ENCODE data around the gene LIN37.
"Not testable (repeated sequence)": the region's sequence is repeated elsewhere in the genome, so short reads cannot be mapped to it uniquely, and the experiment has no call there.

Gene LIN37

GRCh38 chr19:35788205-35788960 is 40.0 kb downstream of the LIN37 start:
- DNase-seq (ENCODE audit: low read depth in 1 of 2, low spot score in 1 of 2), result no peak

DNA sequence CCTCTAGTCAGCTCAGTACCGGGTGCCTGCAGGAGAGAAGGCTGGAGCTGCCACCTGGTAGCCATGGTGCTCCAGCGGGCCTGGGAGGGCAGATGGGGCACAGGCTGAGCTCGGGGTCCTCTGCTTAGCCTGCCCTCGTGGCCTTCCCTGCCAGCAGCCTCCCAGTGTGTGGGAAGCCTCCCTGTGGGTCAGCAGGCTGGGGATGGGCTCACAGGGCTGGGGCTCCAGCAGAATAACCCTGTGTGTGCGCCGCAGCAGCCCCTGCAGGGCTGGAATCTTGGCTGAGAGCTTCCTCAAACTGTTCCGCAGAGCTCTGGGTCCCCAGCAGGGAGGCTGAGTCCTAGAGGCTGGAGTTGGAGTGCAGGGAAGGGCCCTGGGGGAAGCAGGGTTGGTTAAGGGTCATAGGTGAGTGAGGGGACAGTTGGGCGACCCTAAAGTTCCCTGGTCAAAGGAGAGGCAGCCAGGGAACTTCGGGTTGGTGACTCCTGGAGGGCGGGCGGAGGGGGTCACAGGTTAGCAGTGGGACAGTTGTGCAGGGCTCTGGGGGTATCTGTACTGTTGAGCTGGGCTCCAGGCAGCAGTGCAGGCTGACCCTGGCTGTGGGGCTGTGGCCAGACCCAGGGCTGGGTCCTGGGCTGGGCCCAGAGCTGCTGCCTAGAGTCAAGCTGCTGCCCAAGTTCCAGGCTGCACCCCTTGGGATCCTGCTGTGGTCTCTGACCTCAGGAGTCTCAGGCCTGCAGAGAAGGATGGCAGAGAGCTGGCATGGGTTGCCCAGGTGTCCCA is 41.0 kb downstream of the LIN37 start:
- DNase-seq (ENCODE audit: low read depth in 1 of 2, low spot score in 1 of 2), result no peak

DNA sequence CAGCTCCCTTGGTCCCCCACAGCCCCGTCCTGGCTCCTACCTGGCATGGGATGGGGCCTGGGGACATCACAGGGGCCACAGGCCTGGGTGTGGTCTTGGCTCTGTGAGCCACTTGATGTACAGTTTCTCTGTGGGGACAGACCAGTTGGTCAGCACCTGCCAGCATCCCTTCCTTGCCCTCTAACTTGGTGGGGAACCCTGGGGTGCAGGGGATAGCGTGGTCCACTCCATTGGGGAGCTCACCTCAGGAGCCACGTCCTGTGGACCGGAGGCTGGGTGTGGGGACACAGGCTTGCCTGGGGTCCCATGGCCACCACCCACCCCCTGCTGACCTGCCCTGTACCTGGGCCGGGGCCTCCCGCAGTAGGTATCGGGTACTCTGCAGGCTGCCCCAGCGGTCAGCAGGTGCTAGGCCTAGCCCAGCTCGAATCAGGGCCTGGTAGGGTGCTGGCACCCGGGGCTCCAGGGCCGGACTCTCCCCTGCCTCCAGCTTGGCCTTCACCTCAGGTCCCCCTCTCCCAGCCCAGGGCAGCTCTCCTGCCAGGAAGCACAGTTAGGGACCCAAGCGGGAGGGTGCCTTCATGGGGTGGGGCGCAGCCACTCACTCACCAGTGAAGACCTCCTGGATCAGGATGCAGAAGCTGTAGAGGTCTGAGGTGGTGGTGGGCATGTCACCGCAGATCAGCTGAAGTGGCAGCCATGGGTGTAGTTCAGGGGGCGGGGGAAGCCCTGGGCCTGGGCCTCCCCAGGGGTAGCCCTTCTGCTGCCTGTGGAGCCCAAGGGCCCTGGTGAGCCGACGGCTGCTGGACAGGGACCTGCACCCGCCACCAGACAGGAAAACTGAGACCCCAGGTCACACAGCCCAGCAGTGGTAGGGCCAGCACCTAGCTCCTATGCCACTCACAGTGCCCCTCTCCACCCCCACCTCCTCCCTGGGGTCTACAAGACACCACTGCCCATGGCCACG is 41.9 kb downstream of the LIN37 start:
- no peak for DNase-seq (ENCODE audit: low read depth in 1 of 2, low spot score in 1 of 2)

- no peak for DNase-seq (ENCODE audit: low read depth in 1 of 2, low spot score in 1 of 2)
Measured at GRCh38 chr19:35790981-35791813, 42.8 kb downstream of the LIN37 start.

- no peak for DNase-seq (ENCODE audit: low read depth in 1 of 2, low spot score in 1 of 2)
Measured at GRCh38 chr19:35791814-35792279, 43.5 kb downstream of the LIN37 start.

DNA sequence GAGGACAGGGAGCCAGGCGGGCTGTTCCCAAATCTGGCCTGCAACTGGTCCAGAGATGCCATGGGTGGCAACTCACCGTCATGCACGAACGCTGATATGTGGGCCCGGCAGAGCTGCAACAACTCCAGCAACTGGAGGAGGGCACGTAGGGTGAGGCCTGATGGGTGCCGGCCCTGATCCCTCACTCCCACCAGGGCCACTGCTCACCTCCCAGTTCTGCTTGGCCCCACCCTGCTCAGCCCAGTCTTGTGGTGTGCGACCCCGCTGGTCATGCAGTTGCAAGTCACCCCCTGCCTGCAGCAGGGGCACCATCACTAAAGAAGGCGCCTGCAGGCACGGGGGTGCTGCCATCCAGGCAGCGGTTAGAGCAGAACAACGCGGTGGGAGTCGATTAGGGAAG is 43.9 kb downstream of the LIN37 start:
- DNase-seq (ENCODE audit: low read depth in 1 of 2, low spot score in 1 of 2), result no peak

GRCh38 chr19:35792888-35793287 is 44.5 kb downstream of the LIN37 start:
- DNase-seq (ENCODE audit: low read depth in 1 of 2, low spot score in 1 of 2), result no peak

- DNase-seq (ENCODE audit: low read depth in 1 of 2, low spot score in 1 of 2), result no peak
Measured at GRCh38 chr19:35793381-35794165, 45.2 kb downstream of the LIN37 start.

- DNase-seq (ENCODE audit: low read depth in 1 of 2, low spot score in 1 of 2), result not testable (repeated sequence)
Measured at GRCh38 chr19:35795564-35795963, 47.2 kb downstream of the LIN37 start.

DNA sequence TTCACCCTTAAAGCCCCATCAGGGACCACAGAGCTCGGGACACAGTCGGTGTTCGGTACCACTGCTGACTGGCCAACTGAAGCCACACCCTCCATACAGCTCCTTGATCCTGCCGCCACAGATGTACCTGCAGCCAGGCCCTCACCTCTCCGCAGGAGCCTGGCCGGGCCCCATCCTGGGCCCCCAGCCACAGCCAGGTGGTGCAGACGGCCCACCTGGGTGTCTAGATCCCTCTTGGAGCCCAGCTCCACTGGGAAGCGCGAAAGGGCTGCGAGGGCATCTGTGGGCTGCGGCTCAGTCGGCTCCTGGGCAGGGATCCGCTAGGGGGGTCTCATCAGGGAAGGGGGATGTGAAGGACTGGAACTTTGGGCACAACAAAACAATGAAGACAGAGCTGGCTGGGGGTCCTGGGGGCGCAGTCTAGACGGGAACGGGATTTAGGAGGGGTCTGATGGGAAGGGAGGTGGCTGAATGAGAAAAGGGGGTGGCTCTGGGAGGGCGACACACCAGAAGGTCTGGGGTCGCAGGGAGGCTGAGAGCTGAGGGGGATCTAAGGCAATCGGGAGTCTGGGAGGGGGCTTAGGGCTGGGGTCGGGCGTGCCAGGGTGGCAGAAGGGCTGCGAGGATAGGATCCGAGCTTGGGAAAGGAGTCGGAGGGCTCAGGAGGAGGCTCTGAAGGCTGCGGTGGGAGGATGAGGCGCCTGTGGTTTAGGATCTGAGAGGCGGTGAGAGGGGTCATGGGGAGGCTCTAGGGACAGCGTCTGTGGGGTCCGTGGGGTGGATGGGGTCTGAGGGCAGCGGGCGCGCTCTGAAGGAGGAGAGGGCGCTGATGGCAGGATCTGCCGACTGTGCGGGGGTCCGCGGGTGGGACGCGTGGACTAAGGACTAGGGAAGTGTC is 48.5 kb downstream of the LIN37 start:
- DNase-seq (ENCODE audit: low read depth in 1 of 2, low spot score in 1 of 2), result no peak

- no peak for DNase-seq (ENCODE audit: low read depth in 1 of 2, low spot score in 1 of 2)
Measured at GRCh38 chr19:35797663-35798062, 49.3 kb downstream of the LIN37 start.

GRCh38 chr19:35801828-35802227 is 53.5 kb downstream of the LIN37 start:
- no peak for DNase-seq (ENCODE audit: low read depth in 1 of 2, low spot score in 1 of 2)

All from activated T-helper 1 cell treated with anti-CD3 and anti-CD28 coated beads, Interleukin-2, amount 50 U/mL, for 16 hours (primary cell).